Bronchial epithelial cell (primary cell): ENCODE measurements around the gene ZBED1. TPM values are rescaled to one million over a fixed set of nuclear protein-coding genes. Genes with fewer than 3 reads are reported as not detected.
"Not testable (repeated sequence)": the region's sequence is repeated elsewhere in the genome, so short reads cannot be mapped to it uniquely, and the experiment has no call there.

Experiments used
- DNase-seq: peaks from one replicate; pipeline ENCODE4 v3.0.0-alpha.2; 2010; ENCODE audit warnings: low read depth
- FAIRE-seq: peaks from 2 replicates; lab custom pipeline; 2011; peaks lifted over from hg19 to GRCh38; lab: Jason Lieb, UNC
- H3K27me3 ChIP-seq: 2 replicates; pipeline ENCODE4 v1.5.1; 2011; ENCODE audit warnings: low read length; ENCODE audit not compliant: control insufficient read depth, insufficient read depth
- H3K36me3 ChIP-seq: 2 replicates; pipeline ENCODE4 v1.5.1; 2011; ENCODE audit warnings: low read length; ENCODE audit not compliant: control insufficient read depth, insufficient read depth
- H3K4me3 ChIP-seq: 2 replicates; pipeline ENCODE4 v1.5.1; 2011; ENCODE audit warnings: mild to moderate bottlenecking, low read depth, low read length, control low read depth
- total RNA-seq: library from RNA; depleted of rRNA; stranded (reverse); fragments of >200 nt; gene quantifications from 2 replicates; pipeline ENCODE4 v1.2.1, GENCODE V29; 2014
- TF ChIP-seq, protein P1 (sequence below): IDR thresholded peaks from 2 replicates; pipeline ENCODE4 v1.5.1; 2011; ENCODE audit warnings: mild to moderate bottlenecking, moderate library complexity, low read length, control low read depth, inconsistent platforms; ENCODE audit not compliant: insufficient read depth, severe bottlenecking

The ZBED1 gene
- total RNA-seq, 1 donor from 2014 or later = 11.6 TPM

DNA sequence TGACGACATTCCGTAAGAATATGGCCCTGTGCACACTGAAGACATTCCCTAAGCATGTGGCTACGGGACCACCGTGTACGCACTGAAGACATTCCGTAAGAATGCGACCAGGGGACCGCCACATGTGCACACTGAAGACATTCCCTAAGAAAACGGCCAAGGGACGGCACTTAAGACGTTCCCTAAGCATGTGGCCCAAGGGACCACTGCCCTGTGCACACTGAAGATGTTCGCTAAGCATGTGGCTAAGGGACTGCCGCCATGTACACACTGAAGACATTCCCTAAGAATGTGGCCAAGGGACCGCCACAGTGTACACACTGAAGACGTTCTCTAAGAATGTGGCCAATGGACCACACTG is 21.4 kb downstream of the ZBED1 start:
- FAIRE-seq (no peak), DNase-seq (no peak)
- no peaks in the 10 kb centered on the region for H3K27me3 ChIP-seq
- TF ChIP-seq, protein P1, sequence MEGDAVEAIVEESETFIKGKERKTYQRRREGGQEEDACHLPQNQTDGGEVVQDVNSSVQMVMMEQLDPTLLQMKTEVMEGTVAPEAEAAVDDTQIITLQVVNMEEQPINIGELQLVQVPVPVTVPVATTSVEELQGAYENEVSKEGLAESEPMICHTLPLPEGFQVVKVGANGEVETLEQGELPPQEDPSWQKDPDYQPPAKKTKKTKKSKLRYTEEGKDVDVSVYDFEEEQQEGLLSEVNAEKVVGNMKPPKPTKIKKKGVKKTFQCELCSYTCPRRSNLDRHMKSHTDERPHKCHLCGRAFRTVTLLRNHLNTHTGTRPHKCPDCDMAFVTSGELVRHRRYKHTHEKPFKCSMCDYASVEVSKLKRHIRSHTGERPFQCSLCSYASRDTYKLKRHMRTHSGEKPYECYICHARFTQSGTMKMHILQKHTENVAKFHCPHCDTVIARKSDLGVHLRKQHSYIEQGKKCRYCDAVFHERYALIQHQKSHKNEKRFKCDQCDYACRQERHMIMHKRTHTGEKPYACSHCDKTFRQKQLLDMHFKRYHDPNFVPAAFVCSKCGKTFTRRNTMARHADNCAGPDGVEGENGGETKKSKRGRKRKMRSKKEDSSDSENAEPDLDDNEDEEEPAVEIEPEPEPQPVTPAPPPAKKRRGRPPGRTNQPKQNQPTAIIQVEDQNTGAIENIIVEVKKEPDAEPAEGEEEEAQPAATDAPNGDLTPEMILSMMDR = no peak
- H3K36me3 ChIP-seq = no peaks in the 10 kb centered on the region
- H3K4me3 ChIP-seq = no peak overlapping the region

DNA sequence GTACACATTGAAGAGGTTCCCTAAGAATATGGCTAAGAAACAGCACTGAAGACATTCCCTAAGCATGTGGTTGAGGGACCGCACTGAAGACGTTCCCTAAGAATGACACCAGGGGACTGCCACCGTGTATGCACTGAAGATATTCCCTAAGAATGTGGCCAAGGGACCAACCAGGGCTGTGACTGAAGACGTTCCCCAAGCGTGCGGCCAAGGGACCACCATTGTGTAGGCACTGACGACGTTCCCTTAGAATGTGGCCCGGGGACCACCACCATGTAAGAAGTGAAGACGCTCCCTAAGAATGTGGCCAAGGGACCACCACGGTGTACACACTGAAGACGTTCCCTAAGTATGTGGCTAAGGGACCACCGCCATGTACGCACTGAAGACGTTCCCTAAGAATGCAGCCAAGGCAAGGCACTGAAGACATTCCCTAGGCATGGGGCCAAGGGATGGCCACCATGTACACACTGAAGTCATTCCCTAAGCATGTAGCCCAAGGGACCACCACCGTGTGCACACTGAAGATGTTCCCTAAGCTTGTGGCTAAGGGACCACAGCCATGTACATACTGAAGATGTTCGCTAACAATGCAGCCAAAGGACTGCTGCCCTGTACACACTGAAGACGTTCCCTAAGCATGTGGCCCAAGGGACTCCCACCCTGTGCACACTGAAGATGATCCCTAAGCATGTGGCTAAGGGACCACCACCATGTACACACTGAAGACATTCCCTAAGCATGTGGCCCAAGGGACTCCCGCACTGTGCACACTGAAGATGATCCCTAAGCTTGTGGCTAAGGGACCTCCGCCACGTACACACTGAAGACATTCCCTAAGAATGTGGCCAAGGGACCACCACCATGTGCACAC is 22.0 kb downstream of the ZBED1 start:
- TF ChIP-seq, protein P1 = no peak
- FAIRE-seq (peak; percentile 28), DNase-seq (no peak)
- Histone ChIP-seq H3K27me3 (no peaks in the 10 kb centered on the region), H3K36me3 (no peaks in the 10 kb centered on the region), H3K4me3 (no peak overlapping the region)

DNA sequence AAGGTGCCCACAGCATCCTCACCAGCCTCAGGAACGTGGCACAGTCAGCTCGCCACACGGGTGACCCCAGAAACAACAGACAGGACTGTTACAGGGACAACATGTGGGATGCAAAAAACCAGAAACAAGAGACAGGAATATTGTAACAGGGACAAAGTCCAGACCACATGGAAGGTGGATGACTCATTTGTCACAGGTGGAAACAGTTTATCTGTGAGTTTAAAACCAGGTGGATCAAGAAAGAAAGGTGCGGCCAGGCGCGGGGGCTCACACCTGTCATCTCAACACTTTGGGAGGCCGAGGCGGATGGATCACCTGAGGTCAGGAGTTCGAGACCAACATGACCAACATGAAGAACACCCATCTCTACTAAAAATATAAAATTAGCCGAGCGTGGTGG is 23.5 kb downstream of the ZBED1 start:
- H3K36me3 ChIP-seq, H3K4me3 ChIP-seq, H3K27me3 ChIP-seq, DNase-seq, FAIRE-seq: not testable (repeated sequence)

DNA sequence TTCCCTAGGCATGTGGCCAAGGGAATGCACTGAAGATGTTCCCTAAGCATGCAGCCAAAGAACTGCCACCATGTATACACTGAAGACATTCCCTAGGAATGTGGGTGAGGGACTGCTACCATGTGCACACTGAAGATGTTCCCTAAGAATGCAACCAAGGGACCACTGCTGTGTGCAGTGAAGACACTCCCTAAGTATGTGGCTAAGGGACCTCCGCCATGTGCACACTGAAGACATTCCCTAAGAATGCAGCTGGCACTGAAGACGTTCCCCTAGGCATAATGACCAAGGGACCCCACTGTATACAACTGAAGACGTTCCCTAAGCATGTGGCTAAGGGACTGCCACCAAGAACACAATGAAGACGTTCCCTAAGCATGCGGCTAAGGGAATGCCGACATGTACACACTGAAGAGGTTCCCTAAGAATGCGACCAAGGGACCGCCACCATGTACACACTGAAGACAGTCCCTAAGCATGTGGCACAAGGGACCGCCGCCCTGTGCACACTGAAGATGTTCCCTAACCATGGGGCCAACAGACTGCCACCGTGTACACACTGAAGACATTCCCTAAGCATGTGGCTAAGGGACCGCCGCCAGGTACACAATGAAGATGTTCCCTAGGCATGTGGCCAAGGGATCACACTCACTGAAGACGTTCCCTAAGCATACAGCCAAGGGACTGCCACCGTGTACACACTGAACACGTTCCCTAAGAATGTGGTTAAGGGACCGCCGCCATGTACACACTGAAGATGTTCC is 25.6 kb downstream of the ZBED1 start:
- DNase-seq (no peak), FAIRE-seq (no peak)
- H3K4me3 ChIP-seq = no peak overlapping the region
- TF ChIP-seq, protein P1 = no peak
- H3K27me3 ChIP-seq = no peaks in the 10 kb centered on the region
- H3K36me3 ChIP-seq = no peaks in the 10 kb centered on the region

DNA sequence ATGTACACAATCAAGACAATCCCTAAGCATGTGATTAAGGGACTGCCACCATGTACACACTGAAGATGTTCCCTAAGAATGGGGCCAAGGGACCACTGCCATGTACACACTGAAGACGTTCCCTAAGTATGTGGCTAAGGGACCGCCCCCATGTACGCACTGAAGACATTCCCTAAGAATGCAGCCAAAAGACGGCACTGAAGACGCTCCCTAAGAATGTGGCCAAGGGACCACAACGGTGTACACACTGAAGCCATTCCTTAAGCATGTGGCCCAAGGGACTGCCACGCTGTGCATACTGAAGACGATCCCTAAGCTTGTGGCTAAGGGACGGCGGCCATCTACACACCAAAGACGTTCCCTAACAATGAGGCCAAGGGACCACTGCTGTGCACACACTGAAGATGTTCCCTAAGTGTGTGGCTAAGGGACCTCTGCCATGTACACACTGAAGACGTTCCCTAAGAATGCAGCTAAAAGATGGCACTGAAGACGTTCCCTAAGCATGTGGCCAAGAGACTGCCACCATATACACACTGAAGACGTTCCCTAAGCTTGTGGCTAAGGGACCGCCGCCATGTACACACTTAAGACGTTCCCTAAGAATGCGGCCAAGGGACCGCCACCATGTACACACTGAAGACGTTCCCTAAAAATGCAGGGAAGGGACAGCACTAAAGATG is 26.4 kb downstream of the ZBED1 start:
- H3K27me3 ChIP-seq = no peaks in the 10 kb centered on the region
- FAIRE-seq (no peak), DNase-seq (no peak)
- H3K36me3 ChIP-seq = no peaks in the 10 kb centered on the region
- TF ChIP-seq, protein P1 = no peak
- no peak overlapping the region for H3K4me3 ChIP-seq

DNA sequence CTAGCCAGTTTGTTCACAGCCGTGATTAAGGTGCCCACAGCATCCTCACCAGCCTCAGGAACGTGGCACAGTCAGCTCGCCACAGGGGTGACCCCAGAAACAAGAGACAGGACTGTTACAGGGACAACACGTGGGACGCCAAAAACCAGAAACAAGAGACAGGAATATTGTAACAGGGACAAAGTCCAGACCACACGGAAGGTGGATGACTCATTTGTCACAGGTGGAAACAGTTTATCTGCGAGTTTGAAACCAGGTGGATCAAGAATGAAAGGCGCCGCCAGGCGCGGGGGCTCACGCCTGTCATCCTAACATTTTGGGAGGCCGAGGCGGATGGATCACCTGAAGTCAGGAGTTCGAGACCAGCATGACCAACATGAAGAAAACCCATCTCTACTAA is 27.7 kb downstream of the ZBED1 start:
- FAIRE-seq, DNase-seq, H3K4me3 ChIP-seq, H3K36me3 ChIP-seq, H3K27me3 ChIP-seq: not testable (repeated sequence)
